ENCODE results near the gene ARHGAP1.
A peak's percentile ranks its signal among the peaks of the same experiment; 100 is the strongest.

DNA sequence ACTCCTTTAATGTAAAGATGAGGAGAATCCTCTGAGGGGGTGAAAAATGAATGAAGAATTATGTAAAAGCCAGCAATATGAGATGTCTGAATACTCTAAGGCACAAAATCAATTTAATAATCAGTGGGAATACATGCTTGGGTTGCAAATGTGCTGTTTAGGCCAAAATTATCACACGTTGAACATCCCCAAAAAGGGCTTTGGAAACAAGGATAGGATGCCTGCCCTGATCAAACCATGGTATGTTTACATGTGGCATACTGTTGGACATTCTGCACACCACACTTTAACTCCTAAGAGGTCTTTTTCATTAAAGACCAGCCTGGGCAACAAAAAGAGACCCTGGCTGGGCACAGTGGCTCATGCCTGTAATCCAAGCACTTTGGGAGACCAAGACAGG, 44.9 kb upstream of the ARHGAP1 start:
- TF ChIP-seq HDAC6 (IDR thresholded peaks at IDR 0.05; ENCODE audit: low read depth, low read length) = no peak
- TF ChIP-seq, protein P1, sequence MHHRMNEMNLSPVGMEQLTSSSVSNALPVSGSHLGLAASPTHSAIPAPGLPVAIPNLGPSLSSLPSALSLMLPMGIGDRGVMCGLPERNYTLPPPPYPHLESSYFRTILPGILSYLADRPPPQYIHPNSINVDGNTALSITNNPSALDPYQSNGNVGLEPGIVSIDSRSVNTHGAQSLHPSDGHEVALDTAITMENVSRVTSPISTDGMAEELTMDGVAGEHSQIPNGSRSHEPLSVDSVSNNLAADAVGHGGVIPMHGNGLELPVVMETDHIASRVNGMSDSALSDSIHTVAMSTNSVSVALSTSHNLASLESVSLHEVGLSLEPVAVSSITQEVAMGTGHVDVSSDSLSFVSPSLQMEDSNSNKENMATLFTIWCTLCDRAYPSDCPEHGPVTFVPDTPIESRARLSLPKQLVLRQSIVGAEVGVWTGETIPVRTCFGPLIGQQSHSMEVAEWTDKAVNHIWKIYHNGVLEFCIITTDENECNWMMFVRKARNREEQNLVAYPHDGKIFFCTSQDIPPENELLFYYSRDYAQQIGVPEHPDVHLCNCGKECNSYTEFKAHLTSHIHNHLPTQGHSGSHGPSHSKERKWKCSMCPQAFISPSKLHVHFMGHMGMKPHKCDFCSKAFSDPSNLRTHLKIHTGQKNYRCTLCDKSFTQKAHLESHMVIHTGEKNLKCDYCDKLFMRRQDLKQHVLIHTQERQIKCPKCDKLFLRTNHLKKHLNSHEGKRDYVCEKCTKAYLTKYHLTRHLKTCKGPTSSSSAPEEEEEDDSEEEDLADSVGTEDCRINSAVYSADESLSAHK (CRISPR knock-in tag; IDR thresholded peaks at IDR 0.05; ENCODE audit: borderline replicate concordance) = no peak
- peak; percentile 38 for TF ChIP-seq NFIC (IDR thresholded peaks at IDR 0.05; ENCODE audit: low read length)
- TF ChIP-seq TBX2 (CRISPR knock-in tag; IDR thresholded peaks at IDR 0.05; ENCODE audit: borderline replicate concordance) = no peak
- no peak for TF ChIP-seq CBX1 (IDR thresholded peaks at IDR 0.05; ENCODE audit: low read depth)
- TF ChIP-seq, protein P2, sequence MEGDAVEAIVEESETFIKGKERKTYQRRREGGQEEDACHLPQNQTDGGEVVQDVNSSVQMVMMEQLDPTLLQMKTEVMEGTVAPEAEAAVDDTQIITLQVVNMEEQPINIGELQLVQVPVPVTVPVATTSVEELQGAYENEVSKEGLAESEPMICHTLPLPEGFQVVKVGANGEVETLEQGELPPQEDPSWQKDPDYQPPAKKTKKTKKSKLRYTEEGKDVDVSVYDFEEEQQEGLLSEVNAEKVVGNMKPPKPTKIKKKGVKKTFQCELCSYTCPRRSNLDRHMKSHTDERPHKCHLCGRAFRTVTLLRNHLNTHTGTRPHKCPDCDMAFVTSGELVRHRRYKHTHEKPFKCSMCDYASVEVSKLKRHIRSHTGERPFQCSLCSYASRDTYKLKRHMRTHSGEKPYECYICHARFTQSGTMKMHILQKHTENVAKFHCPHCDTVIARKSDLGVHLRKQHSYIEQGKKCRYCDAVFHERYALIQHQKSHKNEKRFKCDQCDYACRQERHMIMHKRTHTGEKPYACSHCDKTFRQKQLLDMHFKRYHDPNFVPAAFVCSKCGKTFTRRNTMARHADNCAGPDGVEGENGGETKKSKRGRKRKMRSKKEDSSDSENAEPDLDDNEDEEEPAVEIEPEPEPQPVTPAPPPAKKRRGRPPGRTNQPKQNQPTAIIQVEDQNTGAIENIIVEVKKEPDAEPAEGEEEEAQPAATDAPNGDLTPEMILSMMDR (CRISPR knock-in tag; IDR thresholded peaks at IDR 0.05) = no peak
- TF ChIP-seq, protein P3, sequence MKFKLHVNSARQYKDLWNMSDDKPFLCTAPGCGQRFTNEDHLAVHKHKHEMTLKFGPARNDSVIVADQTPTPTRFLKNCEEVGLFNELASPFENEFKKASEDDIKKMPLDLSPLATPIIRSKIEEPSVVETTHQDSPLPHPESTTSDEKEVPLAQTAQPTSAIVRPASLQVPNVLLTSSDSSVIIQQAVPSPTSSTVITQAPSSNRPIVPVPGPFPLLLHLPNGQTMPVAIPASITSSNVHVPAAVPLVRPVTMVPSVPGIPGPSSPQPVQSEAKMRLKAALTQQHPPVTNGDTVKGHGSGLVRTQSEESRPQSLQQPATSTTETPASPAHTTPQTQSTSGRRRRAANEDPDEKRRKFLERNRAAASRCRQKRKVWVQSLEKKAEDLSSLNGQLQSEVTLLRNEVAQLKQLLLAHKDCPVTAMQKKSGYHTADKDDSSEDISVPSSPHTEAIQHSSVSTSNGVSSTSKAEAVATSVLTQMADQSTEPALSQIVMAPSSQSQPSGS (CRISPR knock-in tag; IDR thresholded peaks at IDR 0.05) = no peak
- no peak for TF ChIP-seq NKX3-1 (CRISPR knock-in tag; IDR thresholded peaks at IDR 0.05)
- TF ChIP-seq PHF20 (CRISPR knock-in tag; IDR thresholded peaks at IDR 0.05) = no peak
- no peak for TF ChIP-seq HNRNPLL (IDR thresholded peaks at IDR 0.05; ENCODE audit: low read depth, low read length, poor library complexity, severe bottlenecking)
- no peak for TF ChIP-seq TBL1XR1 (IDR thresholded peaks at IDR 0.05; ENCODE audit: borderline replicate concordance, low read length, partially characterized antibody)
- TF ChIP-seq FOXK1 (CRISPR knock-in tag; IDR thresholded peaks at IDR 0.05; ENCODE audit: borderline replicate concordance, low read depth) = no peak

Data from HepG2 (cell line).